Upper lobe of left lung (tissue), 4 donors: ENCODE data around the gene IFNA8.

Source experiments
- POLR2A ChIP-seq, 4 donors: fragments of 450-650 bp; IDR thresholded peaks; one replicate each; pipeline ENCODE4 v1.5.1; 2016 to 2017; ENCODE audit warnings: antibody characterized with exemption in 4 of 4, mild to moderate bottlenecking in 2 of 4
- POLR2AphosphoS5 ChIP-seq, 2 donors: sonication (generic); formaldehyde crosslinking; IDR thresholded peaks; one replicate each; pipeline ENCODE4 v1.5.1; 2017; ENCODE audit warnings: antibody characterized with exemption in 2 of 2
- TF ChIP-seq, protein P1 (sequence below), 6 experiments: fragments of 450-650 bp in 4 of 6; fragments of 200-600 bp in 2 of 6; sonication (generic) in 2 of 6; IDR thresholded peaks; one replicate each; pipeline ENCODE4 v1.5.1; 2016 to 2019; ENCODE audit warnings: antibody characterized with exemption in 6 of 6

DNA sequence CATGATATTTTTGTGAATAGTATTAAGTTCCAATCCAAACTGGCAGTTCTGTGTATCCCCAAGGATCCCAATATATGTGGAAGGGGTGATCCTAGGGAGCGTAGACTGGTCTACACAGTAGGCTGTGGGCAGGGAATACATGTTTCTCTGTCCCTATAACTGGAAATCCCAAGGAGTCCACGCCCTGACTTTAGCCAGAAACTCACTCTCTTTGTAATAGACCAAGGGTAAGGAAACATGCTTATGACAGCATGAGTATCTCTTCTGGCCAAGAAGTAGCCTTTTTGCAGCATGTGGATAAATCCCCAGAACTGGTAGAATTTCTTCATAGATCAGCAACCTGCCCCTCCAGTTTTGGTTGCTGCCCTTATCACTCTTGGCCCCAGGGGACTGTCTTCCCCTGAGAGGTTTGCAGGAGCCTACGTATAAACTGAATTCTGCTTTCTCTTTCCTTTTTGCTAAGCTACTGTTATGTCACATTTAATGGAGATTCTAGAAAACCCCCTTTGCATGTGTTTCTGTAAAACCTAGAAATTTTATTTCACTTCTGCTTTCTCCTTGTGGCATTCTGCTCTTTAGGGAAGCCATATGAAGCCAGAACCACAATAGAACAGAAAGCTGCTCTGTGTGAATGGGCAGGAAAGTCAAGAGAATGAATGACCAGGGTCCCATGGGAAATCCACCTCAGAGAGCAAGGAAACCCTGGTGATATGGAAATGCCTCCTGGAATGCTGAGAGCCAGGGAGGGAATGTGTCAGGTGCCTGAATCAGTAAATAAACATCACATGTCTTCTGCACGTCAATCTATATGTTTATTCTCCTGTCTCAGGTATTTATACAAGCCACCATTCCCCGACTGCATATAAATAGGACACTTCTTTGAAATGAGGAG lies 27.2 kb upstream of the IFNA8 start:
- TF ChIP-seq POLR2AphosphoS5 (IDR thresholded peaks at IDR 0.05) (no peak), POLR2A (IDR thresholded peaks at IDR 0.05) (no peak)
- TF ChIP-seq, protein P1, sequence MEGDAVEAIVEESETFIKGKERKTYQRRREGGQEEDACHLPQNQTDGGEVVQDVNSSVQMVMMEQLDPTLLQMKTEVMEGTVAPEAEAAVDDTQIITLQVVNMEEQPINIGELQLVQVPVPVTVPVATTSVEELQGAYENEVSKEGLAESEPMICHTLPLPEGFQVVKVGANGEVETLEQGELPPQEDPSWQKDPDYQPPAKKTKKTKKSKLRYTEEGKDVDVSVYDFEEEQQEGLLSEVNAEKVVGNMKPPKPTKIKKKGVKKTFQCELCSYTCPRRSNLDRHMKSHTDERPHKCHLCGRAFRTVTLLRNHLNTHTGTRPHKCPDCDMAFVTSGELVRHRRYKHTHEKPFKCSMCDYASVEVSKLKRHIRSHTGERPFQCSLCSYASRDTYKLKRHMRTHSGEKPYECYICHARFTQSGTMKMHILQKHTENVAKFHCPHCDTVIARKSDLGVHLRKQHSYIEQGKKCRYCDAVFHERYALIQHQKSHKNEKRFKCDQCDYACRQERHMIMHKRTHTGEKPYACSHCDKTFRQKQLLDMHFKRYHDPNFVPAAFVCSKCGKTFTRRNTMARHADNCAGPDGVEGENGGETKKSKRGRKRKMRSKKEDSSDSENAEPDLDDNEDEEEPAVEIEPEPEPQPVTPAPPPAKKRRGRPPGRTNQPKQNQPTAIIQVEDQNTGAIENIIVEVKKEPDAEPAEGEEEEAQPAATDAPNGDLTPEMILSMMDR (IDR thresholded peaks at IDR 0.05) = no peak
